ENCODE measurements around the gene CEP131. TPM values are rescaled to one million over a fixed set of nuclear protein-coding genes. Genes with fewer than 3 reads are reported as not detected.
A peak's percentile ranks its signal among the peaks of the same experiment; 100 is the strongest.

CEP131 gene
- total RNA-seq, 1 experiment from 2014 or later = 16.4 TPM

- no peak for DNase-seq (ENCODE audit: low read depth)
These were observed 29.0 kb upstream of the CEP131 start for GRCh38 chr17:81251709-81252301.

DNA sequence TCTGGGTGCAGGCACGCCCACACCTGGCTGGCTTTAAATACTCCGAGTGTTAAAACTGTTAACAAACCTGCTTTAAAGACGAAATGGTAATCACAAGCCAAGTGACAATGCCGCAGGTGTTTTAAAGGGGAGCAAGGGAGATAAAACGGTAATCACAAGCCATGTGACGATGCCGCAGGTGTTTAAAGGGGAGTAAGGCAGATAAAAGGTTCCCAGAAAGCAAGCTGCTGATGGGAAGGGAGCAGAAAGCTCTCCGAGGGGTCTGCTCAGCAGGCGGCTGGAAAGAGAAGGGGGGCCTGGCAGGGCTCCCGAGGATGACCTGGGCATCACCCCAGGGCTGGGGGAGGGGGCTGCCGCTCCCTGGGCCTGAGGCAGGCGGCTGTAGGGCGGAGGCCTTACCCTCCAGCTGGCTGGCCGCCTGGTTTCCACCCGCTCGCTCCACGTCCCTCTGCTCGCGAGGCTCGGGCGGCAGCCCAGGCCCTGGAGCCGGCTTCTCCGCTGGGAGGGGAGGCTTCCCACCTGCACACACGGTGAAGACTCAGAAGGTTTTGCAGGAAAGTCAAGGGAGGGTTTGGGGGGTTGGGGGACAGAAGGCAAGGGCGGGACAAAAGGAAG is 28.4 kb upstream of the CEP131 start:
- no peak for DNase-seq (ENCODE audit: low read depth)

DNA sequence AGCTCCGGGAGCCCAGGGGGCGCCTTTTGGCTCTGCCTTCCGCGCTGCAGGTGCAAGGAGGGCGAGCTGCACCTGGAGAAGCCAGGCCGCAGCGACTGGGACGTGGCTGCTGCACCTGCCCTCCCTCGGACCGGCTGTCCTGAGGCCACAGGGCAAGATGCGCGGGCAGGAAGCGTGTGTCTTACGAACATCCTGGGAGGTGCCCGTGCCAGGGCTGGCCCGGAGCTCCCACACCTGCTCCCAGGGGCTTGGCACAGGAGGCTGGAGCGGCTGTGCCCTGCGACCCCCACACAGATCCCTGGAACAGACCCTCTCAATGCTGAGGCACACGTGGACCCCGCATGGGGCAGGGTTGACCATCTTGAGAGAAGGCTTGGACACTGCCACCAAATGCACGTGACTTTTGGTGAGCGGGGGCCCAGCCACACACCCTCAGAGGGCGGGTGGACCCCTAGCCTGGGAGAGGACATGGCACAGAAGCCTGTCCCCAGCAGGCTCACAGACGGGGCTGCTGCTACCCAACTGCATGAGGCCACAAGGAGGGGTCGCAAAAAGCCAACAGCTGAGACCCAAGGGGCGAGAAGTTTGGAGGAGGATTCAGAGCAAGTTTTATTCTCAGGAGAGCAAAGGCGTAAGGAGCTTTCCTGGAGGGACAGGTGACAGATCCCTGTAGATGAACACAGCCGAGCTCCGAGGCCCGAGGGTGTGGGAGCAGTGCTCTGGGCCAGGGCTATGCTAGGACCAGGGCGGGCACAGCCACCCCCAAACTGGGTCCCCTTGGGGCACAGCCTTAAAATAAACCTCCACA is 27.7 kb upstream of the CEP131 start:
- no peak for DNase-seq (ENCODE audit: low read depth)

- DNase-seq (ENCODE audit: low read depth) = no peak
These were observed 26.7 kb upstream of the CEP131 start for GRCh38 chr17:81249223-81250040.

DNA sequence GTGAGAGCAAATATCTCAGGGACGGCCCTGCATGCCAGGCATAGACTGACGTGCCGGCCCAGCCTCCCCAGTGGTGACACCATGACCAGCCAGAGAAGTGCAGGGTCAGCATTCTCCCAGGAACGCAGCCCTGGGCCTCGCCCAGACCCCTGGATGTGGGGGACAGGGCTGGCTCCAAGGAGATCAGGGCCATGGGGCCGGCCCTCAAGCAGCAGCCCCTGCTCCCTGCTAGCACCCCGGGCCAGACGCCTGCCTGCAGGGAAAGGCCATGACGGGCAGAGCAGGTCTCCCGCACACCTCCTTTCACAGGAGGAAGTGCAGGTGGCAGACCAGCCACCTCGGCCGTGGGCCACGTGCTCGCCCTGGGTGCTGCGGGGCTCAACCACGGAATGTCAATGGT is 25.9 kb upstream of the CEP131 start:
- no peak for DNase-seq (ENCODE audit: low read depth)

GRCh38 chr17:81247339-81247990 is 24.7 kb upstream of the CEP131 start:
- no peak for DNase-seq (ENCODE audit: low read depth)

- DNase-seq (ENCODE audit: low read depth) = no peak
These were observed 24.0 kb upstream of the CEP131 start for GRCh38 chr17:81246679-81247338.

- no peak for DNase-seq (ENCODE audit: low read depth)
These were observed 23.5 kb upstream of the CEP131 start for GRCh38 chr17:81246343-81246670.

DNA sequence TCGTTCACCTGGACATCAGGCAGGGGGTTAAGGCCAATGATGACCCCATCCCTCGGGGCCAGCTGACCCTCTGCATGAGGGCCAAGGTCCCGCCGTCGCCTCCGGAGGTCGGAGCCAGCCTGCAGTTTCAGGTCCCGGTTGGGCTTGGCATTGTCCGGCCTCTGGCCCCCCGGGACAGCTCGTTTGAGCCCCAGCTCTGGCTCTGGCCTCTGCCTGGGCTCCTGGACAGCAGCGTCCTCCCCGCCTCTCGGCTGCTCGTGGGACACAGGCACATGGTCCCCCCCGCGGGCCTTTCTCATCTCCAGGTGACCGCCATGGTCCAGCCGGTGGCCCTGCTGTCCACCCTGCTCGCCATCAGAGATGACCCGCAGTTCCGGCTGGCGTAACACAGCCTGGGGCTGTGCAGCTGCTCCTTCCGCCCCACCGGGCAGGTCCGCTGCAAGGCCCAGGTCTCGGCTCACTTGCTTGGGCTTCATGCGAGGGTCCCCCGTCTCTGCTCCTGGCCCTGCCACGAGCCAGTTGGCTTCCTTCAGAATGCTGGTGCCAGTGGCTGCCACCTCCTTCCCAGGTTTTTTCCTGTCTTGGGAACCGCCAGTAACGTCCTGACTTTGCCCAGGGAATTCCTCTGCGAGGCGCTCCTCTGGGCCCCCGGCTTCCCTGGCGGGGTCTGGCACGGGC is 23.0 kb upstream of the CEP131 start:
- no peak for DNase-seq (ENCODE audit: low read depth)

DNA sequence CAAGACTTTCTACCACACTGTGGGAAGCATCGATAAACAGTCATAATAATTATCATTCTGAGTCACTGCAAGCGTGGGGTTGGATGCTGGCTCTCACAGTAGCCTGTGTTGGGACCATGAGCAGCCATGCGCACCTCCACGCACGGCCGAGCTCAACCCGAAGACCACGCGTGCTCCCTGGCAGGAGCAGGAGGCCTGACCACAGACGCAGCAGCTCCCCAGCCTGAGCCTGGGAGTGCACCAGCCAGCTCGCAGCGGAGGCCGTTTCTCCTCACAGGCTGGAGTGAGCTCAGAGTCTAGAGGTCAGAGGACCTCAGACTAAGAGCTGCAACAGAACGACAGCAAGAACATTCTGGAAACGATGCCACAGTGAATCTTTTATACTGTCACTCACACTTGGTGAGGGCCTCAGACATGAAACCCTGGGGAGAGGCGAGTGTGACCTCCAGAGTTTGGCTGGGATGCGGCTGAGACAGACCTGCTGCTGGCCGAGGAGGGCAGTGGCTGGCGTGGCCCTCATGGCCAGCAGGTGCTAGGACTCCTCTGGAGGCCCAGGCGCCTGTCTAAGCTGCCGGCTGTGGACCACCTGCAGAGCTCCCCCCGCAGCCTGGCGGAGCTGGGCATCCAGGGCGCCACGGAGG is 22.4 kb upstream of the CEP131 start:
- no peak for DNase-seq (ENCODE audit: low read depth)

GRCh38 chr17:81244358-81245023 is 21.7 kb upstream of the CEP131 start:
- DNase-seq (ENCODE audit: low read depth) = no peak

DNA sequence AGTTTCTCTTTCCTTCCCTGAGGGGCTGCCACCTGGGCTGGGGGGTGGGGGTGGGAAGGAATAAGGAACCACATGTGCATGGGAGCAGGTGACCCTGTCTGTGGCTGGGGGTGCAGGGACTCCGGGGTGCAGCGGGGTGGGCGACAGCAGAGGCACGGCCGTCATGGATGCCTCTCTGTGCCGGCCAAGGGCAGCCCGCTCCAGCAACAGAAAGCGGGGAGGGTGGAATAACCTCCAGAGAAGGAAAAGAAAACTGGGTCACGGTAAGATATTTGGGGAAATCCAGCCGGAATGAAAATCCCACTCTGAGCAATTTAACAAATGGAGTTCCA is 20.5 kb upstream of the CEP131 start:
- no peak for DNase-seq (ENCODE audit: low read depth)

DNA sequence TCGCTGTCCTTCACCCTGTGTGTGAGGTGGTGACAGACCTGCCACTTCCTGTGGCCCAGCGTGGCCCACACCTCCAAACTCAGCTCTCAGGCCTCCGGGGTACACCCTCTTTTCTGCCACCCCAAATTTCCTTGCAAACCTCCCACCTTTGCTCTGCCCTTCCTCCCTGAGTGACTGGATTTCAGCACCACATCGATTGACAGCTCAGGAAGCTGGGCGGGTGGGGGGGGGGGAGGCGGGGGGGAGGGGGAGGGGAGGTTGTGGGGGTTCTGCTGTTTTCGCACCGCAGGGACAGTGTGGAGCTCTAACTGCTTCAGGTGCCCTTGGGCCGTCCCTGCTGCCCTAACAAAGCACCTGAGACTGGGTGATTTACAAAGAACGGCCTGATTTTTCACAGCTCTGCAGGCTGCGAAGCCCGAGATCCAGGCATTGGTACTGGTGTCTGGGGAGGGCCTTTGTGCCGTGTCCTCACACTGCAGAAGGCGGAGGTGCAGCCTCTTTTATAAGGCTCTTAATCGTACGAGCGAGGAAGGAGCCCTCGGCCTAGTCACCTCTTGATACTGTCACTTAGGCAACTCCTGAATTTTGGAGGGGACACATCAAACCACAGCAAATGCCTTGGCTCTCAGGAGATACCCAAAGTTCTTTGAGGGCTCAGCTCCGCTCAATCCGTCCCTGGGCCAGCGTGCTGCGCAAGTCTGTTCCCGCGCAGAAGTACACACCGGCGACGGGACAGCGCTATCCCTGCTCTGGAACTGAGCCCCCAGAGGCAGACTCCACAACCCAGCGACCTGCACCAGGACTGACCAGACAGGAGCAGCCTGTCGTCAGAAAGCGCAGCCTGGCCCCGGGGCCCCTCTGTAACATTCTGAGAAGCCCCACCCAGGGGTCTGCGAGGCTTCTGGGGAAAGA is 19.9 kb upstream of the CEP131 start:
- DNase-seq (ENCODE audit: low read depth) = no peak

- DNase-seq (ENCODE audit: low read depth) = no peak
These were observed 19.1 kb upstream of the CEP131 start for GRCh38 chr17:81241648-81242420.

DNA sequence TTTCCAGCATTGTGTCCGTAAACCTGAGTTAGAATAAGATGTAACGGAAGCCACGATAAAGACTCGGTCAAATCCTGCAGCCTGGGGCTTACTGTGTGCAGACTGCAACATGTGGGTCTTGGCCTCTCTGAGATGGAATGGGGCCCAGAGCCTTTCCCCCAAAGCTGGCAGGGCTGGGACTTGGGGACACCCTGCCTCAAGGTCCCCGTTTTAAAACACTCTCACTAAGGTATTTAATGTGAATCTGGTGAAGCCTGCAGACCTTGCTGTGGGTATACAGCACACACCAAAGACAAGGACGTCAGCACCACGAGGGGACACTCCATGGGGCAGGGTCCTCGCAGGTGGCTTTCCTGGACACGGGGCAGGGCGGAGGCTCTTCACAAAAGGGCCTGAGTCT is 18.4 kb upstream of the CEP131 start:
- DNase-seq (ENCODE audit: low read depth) = no peak

DNA sequence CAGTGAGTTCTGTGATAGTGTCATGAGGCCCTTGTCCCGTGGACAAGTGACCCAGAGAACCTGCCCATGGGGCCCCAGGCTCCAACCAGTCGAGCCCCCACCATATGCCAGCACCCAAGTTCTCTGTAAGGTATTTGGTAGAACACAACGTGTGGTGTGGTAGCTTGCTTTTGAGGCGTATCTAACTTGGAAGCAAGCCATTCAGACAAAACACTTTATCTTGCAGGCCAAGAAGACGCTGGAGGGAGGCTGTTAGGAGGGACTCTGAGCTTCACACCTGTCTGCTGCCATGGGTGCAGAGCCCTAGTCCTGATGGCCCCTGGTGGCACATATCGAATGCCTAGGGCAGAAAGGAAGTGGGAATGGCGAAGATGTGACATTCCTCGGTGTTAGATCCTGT is 18.0 kb upstream of the CEP131 start:
- DNase-seq (ENCODE audit: low read depth) = no peak

GRCh38 chr17:81239714-81240555 is 17.2 kb upstream of the CEP131 start:
- peak; percentile 32 for DNase-seq (ENCODE audit: low read depth)

All from LHCN-M2 (cell line).